NCI-H2227 treated with DMSO at 0.1 percent for 48 hours (cell line): Measurements from ENCODE around the gene SFMBT2.

ENCODE experiments used
- DNase-seq: peaks from one replicate; lab custom pipeline; 2025; lab: John Stamatoyannopoulos, UW

Gene SFMBT2

DNA sequence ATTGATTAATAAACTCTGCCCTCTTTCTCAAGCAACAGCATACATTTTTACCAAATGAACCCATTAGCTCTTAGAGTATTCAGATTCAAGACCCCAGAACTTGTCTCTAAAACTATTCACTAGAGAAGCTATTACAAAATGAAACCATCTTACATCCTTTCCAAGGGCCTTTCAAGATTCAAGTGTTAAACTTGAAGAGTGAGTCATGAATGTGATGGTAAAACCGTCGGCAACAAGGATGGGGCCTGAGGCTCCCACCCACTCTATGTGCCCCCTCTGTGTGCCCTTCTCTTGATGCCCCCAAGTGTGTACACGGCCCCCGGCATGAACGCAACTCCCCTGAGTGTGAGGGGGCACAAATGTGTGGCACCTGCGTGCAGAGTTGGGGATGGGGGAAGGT is 46.4 kb downstream of the SFMBT2 start:
- DNase-seq = no peak

DNA sequence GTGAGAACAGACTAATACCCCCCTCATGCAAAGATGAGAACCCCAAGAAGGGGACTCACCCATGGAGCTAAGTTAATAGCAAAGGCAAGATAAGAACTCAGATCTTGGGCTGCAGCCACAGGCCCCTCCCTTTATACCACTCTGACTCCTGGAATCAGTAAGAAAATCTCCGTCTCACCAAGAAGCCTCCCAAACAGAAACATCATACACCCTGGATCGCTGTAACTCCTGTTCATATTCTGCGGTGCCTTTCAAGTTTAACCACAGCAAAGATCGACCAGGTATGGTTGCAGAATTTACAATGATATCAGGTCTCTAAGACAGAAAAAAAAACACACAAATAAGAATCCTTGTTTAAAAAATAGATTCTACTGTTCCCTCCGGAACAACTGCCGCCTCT is 47.1 kb downstream of the SFMBT2 start:
- no peak for DNase-seq

DNA sequence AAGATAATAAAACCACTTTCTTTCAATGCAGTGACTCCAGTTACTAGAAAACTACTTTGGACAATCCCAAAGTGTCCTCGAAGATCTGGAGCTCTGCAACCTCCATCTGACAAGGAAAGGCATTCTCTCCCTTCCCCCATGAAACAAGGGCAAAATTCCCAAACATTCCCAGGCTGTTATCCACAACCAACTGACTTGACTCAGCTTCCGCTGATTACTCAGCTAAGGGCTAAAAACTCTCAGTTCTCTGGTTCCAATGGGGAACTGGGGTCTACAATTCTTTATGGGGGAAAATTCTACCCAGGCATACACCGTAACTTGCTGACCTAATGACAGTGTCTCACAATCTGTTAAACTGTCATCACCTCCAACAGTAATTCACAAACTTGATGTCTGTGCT is 48.4 kb downstream of the SFMBT2 start:
- no peak for DNase-seq

DNA sequence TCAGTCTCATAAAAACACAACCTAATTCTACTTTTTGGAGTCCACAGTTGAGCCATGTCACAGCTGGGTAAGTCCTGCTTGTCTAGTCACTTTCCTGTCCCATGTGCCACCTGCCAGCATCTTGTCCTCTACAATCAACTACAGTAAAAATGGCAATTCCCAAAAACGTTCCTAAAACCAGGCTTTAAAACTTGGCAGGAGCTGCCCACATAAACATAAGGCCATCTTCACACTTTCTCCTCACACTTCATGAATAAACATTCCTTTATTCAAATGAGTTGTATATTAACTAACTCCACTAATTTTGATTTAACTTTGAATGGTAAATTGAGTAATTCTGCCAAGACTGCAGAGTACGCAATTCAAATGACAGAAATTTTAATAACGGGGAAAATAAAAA is 49.5 kb downstream of the SFMBT2 start:
- no peak for DNase-seq

DNA sequence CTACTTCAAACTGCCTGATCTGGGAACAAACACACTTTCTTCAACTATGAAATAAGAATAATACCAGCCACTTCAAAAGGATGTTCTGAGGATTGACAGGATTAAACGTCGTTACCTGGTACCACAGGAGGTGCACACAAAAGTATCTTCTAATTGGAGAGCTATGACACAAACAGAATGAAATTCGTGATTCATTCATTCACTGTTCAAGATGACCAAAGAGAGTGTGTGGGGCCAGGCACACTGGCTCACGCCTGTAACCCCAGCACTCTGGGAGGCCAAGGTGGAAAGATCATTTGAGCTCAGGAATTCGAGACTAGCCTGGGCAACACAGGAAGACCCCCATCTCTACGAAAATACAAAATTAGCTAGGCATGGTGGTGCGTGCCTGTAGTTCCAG is 50.9 kb downstream of the SFMBT2 start:
- DNase-seq = no peak

DNA sequence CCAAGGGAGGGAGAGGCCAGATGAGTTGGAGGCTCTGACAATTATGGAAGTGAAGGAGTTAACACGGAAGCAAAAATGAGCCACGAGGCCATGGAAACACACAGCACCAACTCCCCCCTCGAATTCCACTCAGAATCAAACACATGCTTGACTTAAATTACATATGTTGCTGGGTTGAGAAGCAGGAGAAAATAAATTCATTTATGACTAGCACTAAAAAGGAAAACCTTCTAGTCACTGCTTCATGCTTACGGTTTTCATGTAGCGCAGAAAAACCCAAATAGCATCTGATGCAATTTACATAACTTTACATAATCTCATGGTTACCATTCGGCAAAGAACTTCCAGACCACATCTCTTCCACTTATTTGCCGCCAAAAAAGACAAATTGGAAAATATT is 51.5 kb downstream of the SFMBT2 start:
- no peak for DNase-seq

DNA sequence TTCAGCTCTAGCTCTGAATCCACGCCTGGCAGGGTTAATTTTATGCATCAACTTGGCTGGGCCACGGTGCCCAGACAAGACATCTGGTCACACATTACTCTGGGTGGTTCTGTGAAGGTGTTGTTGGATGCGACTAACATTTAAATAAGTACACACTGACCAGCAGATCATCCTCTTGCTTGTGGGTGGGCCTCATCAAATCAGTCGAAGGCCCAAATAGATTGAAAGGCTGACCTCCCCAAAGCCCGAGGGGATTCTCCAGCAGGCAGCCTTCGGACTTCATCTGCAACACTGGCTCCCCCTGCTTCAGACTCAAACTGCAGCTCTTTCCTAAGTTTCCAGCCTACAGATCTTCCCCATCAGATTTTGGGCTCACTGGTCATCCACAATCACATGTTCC is 53.6 kb downstream of the SFMBT2 start:
- no peak for DNase-seq

DNA sequence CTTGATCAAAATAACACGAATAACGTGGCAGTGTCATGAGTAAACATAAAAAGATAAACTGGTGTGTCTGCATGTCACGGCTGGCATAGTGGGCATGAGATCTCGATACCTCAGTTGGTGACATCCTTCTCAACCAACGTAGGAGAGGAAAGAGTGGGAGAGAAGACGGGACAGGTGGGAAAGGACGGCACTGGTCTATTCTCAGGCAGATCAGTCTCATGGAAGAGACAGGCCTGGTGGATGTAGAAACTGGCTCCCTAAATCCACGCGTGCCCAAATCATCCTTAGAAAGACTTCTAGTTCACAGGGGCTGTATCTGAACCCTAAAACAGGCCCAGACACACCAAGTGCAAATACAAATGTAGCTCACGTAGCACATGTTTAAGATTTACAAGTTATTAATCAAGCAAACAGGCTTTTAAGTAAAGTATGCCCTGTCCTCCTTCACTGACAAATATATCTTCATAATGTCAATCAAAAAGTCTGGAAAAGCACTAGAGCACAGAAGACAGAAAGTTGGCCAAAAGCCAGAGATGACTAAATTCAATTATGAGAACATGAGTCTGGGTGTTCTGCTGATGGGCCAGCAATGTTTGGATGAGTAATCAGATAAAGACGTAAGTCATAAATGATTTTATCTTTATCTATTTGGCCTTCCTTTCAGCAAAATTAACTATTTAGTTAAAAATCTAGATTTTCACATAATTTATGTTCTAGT is 56.3 kb downstream of the SFMBT2 start:
- no peak for DNase-seq

DNA sequence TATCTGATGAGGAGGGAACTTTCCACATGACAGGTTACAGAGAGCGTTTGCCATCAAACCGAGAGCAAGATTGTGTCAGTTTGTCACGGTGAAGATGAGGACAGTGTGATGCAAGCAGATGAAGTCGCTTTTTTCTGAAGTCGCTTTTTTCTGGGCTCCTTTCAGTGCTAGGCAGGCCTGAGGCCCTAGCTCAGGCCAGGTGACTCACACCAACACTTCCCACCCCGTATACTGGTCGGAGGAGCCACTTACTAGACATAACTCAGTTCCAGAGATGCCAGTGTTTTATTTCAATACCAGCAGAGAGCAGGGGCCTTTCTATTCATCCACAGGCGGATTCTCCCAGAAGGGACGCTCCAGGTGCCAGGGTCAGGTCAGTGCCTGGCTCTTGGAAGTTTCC is 58.9 kb downstream of the SFMBT2 start:
- DNase-seq = no peak

DNA sequence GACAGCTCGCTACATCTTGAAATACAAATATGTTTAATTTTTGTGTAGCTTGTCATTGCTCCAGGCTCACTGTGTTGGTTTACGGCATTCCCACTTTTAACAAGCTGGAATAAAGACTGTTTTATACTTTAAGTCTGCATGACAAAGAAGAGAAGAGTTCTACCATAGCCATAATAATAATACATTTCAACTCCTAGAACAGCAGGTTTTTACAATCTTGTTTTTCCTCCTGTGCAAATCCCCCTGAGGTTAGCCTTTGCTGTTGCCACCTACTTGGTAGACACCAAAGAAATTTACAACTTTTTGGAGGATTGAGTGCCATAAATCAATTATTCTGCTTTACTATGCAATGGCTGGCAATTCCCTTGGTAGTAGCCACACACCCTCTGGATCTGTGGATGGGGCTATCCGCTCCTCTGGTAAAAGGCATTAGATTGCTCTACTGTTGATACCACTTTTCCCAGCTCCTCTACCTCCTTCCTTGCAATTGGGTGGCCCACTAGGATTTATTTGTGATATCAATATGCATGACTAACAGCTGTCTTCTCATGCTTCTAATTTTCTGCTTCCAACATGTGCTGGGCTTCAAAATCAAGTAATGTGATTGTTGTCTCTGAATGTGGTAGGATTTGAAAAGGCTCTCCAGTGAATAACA is 60.2 kb downstream of the SFMBT2 start:
- no peak for DNase-seq

DNA sequence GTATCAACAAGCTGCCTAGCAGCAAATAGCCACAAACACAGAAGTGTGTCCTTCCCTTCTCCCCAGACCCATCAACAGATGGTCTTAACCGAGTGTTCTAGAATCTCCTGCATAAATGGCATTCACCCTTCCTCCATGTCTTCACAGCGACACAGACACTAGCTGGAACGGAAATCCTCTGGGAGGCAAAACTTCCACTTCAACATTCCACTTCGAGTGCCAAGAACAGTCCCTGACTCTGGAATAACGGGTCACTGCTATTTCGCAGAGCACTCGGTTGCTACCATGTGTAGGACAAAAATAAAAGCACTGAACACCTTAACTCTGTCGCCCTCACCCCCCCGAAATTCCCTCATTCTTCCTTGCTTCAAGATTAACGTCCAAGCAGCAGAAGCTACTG is 65.1 kb downstream of the SFMBT2 start:
- DNase-seq = no peak

DNA sequence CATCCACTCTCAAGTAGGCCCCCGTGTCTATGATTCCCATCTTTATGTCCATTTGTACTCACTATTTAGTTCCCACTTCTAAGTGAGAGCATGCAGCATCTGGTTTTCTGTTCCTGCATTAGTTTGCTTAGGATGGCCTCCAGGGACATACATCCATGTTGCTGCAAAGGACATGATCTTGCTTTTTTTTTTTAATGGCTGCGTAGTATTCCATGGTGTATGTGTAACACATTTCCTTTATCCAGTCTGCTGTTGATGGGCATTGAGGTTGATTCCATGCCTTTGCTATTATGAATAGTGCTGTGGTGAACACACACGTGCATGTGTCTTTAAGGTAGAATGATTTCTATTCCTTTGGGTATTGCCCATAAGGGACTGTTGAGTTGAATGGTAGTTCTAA is 67.8 kb downstream of the SFMBT2 start:
- DNase-seq = no peak

DNA sequence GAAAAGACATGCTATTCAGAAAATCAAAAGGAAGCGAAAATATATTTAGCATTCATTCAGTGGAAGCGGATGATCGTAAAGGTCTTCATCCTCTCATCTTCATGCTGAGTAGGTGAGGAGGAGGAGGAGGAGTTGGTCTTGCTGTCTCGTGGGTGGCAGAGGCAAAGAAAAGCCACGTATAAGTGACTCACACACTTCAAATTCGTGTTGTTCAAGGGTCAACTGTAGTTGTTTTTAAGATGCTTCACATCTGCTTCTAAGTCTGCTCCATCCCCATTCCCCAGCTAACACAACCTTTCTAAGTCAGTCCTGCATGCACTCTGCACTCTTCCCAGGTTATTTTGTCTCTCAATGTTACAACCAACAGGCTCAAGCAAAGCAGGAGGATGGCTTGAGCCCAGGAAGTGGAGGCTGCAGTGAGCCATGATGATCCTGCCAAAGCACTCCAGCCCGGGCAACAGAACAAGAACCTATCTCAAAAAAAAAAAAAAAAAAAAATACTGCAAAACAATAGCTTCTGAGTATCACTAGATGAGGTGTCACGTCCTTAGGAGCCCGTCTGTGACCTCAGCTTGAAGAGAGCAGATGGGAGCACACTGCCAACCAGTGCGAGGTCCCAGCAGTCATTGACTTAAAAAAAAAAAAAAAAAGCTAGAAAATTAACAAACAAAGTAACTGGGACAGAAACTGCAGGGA is 70.5 kb downstream of the SFMBT2 start:
- DNase-seq = no peak

DNA sequence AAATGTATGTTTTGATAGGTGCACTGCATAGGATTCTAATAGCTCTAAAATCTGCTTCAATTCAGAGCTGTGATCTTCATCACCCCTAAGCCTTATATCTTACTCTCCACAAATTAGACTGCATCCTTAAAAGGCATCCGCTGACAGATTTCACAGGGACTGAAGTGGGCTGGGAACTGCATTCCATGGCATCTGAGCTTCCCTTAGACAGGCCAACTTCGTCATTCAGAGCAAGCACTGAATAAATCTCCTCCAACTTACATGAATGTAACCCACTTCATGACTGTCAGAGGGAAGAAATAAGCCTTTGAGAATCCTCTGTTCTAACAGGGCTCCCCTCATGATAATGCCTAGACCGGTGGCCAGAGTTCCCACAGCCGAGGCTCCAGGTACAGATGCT is 71.3 kb downstream of the SFMBT2 start:
- DNase-seq = no peak

DNA sequence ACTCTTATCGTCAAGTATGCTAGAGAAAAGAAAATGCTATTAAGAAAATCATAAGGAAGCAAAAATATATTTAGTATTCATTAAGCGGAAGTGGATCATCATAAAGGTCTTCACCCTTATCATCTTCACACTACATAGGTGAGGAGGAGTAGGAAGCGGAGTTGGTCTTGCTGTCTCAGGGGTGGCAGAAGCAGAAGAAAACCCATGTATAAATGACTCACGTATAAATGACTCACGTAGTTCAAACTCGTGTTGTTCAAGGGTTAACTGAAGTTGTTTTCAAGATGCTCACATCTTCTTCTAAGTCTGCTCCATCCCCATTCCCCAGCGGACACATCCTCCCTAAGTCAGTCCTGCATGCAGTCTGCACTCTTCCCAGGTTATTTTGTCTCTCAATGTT is 72.4 kb downstream of the SFMBT2 start:
- no peak for DNase-seq

DNA sequence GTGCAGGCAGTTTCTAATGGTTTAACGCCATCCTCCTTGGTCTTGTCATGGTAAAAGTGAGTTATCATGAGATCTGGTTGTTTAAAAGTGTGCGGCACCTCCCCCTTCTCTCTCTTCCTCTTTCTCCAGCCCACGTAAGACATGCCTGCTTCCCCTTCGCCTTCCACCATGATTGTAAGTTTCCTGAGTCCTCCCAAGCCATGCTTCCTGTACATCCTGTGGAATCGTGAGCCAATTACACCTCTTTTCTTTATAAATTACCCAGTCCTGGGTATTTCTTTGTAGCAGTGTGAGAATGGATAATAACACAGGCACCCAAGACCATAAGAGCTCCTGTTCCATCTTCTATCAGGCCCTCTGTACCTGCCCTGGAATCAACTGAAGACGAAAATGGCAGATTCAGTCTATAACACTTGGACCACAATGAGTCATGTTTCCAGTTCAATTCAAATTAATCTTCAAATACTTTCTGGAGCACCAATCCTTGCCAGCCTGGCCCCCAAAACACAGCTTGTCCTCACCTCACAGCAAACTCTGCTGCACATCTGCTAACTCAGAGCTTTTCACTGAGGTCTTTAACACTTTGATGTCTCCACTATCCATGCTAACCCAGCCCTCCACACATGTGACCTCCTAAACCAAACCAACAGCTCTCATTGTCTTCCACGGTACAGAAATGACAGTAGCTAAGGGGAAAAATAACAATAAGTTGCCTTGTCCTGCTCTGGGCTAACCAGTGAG is 73.2 kb downstream of the SFMBT2 start:
- DNase-seq = no peak

DNA sequence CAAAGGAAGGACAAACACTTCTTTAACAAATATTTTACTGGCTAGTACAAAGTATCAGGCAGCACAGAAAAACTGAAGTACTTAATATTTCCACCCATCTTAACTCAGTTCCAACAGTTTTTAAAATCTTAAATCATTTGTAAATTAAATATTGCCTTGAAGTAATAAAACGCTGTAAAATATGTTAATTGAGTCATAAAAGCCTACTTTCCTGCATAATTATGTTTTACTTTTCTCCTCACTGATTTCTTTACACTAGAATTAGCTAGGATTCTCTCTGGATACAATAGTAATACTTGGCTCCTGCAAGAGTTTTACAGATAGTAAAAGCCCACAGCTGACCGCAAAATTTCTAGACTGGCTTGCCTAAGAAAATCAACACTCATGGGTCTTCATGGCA is 74.9 kb downstream of the SFMBT2 start:
- DNase-seq = no peak

DNA sequence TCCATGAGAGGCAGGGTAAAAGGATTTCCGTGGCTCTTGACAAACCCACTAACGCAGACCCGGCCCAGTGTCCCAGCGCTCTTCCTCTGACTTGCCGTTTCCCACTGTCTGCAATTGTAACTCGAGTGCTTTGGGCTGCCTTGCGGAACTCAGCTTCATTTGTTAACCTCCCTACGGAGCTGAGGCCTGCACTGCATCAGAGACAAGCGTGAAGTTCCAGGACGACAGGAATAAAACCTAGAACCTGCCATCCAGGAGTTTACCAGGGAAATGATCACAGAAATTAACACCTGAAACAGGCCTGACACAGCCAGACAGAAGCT is 76.2 kb downstream of the SFMBT2 start:
- no peak for DNase-seq

DNA sequence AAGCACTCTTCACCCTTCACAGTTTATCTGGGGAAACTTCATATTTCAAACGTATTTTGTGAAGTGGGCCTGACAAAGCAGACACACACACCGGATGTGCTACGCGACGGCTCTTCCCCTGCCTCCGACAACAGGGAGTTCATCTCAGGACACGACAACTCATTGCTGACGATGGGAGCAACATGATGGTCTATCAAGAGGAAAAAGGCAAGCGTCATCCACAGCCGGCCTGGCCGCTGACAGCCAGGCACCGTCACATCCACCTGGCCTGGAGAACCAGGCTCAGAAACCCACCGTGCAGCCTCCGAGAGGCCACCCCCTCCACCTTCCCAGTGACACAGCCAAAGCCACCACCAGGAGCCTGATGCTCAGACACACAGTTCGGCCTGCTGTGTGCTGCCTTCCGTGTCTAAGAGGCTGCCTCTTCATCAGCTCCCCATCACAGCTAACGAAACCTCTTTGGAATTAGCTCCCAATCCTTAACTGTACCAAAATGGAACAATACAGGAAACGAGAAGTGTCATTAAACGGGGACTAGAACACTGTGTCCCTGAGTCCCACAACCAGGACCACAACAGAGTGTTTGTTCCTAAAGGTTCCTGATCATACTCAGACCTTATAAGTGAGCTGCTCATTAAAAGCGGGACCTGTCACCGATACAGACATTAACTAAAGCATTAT is 76.7 kb downstream of the SFMBT2 start:
- DNase-seq = no peak

DNA sequence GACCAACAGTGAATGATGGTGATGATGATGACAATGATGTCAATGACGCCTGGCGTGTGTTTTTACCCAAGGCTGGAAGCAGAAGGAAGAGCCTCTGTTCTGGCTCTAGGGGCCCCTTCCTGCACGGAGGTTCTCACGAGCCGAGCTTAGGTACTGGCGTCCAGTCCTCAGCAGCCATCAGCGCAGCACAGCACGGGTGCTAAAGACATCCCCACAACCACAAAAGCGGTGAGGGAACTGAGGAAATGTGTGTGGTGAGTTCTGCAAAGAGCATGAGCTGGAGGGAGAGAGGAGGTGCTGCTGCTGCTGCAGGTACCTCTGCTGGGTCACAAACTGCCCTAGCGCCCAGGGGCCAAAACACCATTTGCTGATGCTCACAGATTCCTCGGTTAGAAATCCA is 81.6 kb downstream of the SFMBT2 start:
- no peak for DNase-seq

DNA sequence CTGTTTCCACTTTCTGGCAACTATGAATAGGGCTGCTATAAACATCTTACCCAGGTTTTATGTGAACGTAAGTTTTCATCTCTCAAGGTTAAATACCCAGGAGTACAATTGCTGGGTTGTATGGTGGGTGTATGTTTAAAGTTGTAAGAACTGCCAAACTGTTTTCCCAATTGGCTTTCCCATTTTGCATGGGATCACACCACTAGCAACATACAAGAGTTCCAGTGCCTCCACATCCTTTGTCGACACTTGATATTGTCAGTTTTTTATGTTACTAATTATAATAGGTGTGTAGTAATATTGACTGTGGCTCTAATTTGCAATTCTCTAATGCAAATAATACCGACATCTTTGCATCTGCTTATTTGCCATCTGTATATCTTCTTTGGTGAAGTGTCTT is 82.9 kb downstream of the SFMBT2 start:
- no peak for DNase-seq

DNA sequence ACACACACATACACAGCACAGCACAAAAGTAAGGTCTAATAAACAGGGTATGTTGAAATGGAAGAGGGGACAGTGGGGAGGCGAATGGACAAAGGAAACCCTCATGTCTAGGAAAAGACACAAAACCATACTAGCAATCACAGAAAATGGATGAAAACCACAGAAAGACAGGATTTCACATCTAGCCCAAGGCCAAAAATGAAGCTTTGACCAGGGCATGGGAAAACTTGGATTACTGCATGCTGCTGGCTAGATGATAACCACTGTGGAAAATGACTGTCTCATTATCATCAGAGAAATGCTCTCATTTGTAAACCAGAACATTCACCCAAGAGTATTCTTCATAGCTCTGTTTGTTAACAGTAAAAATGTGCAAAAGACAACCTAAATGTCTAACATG is 88.2 kb downstream of the SFMBT2 start:
- no peak for DNase-seq
